B cell (primary cell): Measurements from ENCODE around the gene ADK.

Source experiments
- EZH2 ChIP-seq: IDR thresholded peaks from 2 replicates; pipeline ENCODE4 v1.6.1; 2012; ENCODE audit warnings: borderline replicate concordance, low read depth, mild to moderate bottlenecking, moderate library complexity, low read length; ENCODE audit not compliant: insufficient read depth, poor library complexity, severe bottlenecking
- TF ChIP-seq, protein P1 (sequence below): fragments of 200-600 bp; IDR thresholded peaks from one replicate; pipeline ENCODE4 v1.8.0; 2022; ENCODE audit warnings: antibody characterized with exemption, mild to moderate bottlenecking

DNA sequence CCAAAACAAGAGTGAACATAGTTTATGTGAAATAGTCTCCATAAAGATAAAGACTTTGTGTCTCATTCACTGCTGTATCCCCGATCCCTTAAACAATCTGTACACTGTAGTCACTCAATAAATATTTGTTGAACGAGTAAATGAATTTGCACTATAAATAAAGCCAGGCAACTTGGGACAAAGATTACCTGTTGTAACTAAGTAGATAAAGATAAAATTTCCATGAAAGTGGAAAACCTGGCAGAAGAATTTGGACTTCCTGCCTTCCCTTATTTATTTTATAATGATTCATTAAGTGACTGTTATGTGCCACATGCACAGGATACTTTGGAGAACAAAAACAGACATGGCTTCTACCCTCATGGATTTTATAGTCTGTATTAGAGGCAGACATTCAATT is 397.7 kb downstream of the ADK start:
- TF ChIP-seq, protein P1, sequence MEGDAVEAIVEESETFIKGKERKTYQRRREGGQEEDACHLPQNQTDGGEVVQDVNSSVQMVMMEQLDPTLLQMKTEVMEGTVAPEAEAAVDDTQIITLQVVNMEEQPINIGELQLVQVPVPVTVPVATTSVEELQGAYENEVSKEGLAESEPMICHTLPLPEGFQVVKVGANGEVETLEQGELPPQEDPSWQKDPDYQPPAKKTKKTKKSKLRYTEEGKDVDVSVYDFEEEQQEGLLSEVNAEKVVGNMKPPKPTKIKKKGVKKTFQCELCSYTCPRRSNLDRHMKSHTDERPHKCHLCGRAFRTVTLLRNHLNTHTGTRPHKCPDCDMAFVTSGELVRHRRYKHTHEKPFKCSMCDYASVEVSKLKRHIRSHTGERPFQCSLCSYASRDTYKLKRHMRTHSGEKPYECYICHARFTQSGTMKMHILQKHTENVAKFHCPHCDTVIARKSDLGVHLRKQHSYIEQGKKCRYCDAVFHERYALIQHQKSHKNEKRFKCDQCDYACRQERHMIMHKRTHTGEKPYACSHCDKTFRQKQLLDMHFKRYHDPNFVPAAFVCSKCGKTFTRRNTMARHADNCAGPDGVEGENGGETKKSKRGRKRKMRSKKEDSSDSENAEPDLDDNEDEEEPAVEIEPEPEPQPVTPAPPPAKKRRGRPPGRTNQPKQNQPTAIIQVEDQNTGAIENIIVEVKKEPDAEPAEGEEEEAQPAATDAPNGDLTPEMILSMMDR = no peak
- TF ChIP-seq EZH2 = no peak
